ENCODE results near the gene KRT83.
A peak's percentile ranks its signal among the peaks of the same experiment; 100 is the strongest.
"Not testable (repeated sequence)": the region's sequence is repeated elsewhere in the genome, so short reads cannot be mapped to it uniquely, and the experiment has no call there.

KRT83 gene

GRCh38 chr12:52286857-52287785 lies 34.1 kb downstream of the KRT83 start:
- DNase-seq (ENCODE audit: low spot score) = not testable (repeated sequence)

- no peak for DNase-seq (ENCODE audit: low spot score)
These were observed 35.2 kb downstream of the KRT83 start for GRCh38 chr12:52285851-52286530.

- DNase-seq (ENCODE audit: low spot score) = peak; percentile 69
These were observed 35.9 kb downstream of the KRT83 start for GRCh38 chr12:52285172-52285745.

GRCh38 chr12:52284562-52285171 lies 36.5 kb downstream of the KRT83 start:
- DNase-seq (ENCODE audit: low spot score) = no peak

GRCh38 chr12:52280796-52281560 lies 40.2 kb downstream of the KRT83 start:
- DNase-seq (ENCODE audit: low spot score) = peak; percentile 91

GRCh38 chr12:52280319-52280795 lies 40.8 kb downstream of the KRT83 start:
- peak; percentile 83 for DNase-seq (ENCODE audit: low spot score)

GRCh38 chr12:52279422-52280318 lies 41.5 kb downstream of the KRT83 start:
- DNase-seq (ENCODE audit: low spot score) = no peak

GRCh38 chr12:52278575-52279421 lies 42.4 kb downstream of the KRT83 start:
- DNase-seq (ENCODE audit: low spot score) = peak; percentile 89

- no peak for DNase-seq (ENCODE audit: low spot score)
These were observed 43.5 kb downstream of the KRT83 start for GRCh38 chr12:52277486-52278245.

- no peak for DNase-seq (ENCODE audit: low spot score)
These were observed 45.5 kb downstream of the KRT83 start for GRCh38 chr12:52275686-52276085.

- no peak for DNase-seq (ENCODE audit: low spot score)
These were observed 46.6 kb downstream of the KRT83 start, which contains the start of gene KRT86 for GRCh38 chr12:52274521-52275120. TSS of gene KRT86 (plus strand) at chr12:52274645. CDS start at chr12:52301917, 27,272 bp downstream.

GRCh38 chr12:52271158-52271557 lies 50.0 kb downstream of the KRT83 start:
- no peak for DNase-seq (ENCODE audit: low spot score)

- DNase-seq (ENCODE audit: low spot score) = no peak
These were observed 50.6 kb downstream of the KRT83 start for GRCh38 chr12:52270541-52271070.

- DNase-seq (ENCODE audit: low spot score) = no peak
These were observed 53.0 kb downstream of the KRT83 start for GRCh38 chr12:52268212-52268611.

GRCh38 chr12:52267699-52268098 lies 53.5 kb downstream of the KRT83 start:
- DNase-seq (ENCODE audit: low spot score) = no peak

GRCh38 chr12:52267266-52267665 lies 53.9 kb downstream of the KRT83 start:
- DNase-seq (ENCODE audit: low spot score) = no peak

GRCh38 chr12:52266514-52266913 lies 54.7 kb downstream of the KRT83 start:
- no peak for DNase-seq (ENCODE audit: low spot score)

- DNase-seq (ENCODE audit: low spot score) = no peak
These were observed 56.8 kb downstream of the KRT83 start for GRCh38 chr12:52264435-52264825.
